ENCODE measurements around the gene EPX. TPM values are rescaled to one million over a fixed set of nuclear protein-coding genes. Genes with fewer than 3 reads are reported as not detected.

Gene EPX
- total RNA-seq, 1 experiment from 2014 or later, result not detected

DNA sequence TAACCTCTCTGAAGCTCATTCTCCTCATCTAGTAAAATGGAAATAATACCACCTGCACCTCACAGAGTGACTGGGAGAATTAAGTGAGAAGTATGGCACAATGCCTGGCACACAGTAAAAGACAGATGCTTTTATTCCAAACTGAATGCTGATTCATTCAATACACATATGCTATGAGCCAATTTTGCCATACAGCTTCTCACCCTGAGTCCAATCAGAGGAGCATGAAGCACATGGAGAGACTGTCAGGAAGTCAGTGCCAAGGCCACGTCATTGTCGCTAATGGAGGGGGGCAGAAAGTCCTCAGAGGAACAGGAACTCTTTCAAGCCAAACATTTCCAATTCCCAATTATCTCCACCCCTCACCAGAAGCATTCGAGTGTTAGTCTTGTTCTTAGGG lies 14.9 kb downstream of the EPX start:
- no peak overlapping the region for H2BK5ac ChIP-seq (ENCODE audit: insufficient read length, low read length)
- H3T11ph ChIP-seq (ENCODE audit: low read length), result no peak overlapping the region
- Mint-ChIP-seq H3K9me3 (no peaks in the 10 kb centered on the region), H3K27ac (no peak overlapping the region), H3K4me1 (no peaks in the 10 kb centered on the region), H3K4me3 (no peak overlapping the region), H3K36me3 (ENCODE audit: insufficient read depth in 1 of 3, low read depth in 3 of 3) (peaks cover 9 to 42% (median 28%) of the 10 kb centered on the region in 3 experiments; a peak in 6 of 7 replicates), H3K27me3 (ENCODE audit: low read depth) (no peaks in the 10 kb centered on the region)
- no peak overlapping the region for H2BK12ac ChIP-seq (ENCODE audit: insufficient read length, low read depth, low read length)
- no peaks in the 10 kb centered on the region for H3K79me1 ChIP-seq (ENCODE audit: insufficient read depth, low read depth, low read length, poor library complexity, severe bottlenecking)
- no peak overlapping the region for H2BK120ac ChIP-seq (ENCODE audit: low read depth, low read length, poor library complexity, severe bottlenecking)
- H3K23ac ChIP-seq (ENCODE audit: insufficient read length, low read depth, low read length), result no peak overlapping the region
- no peaks in the 10 kb centered on the region for H3K9me3 ChIP-seq (ENCODE audit: control insufficient read depth, low read depth, low read length)
- no peak overlapping the region for H4K91ac ChIP-seq (ENCODE audit: insufficient read length, low read depth, low read length)
- no peaks in the 10 kb centered on the region for H4K20me1 ChIP-seq (ENCODE audit: control insufficient read depth, insufficient read depth, insufficient read length)
- WGBS (ENCODE audit: extremely low coverage, insufficient read length, low lambda C conversion rate), result no CpG with 5 or more reads among the region's 3 CpGs
- no peaks in the 10 kb centered on the region for H3K27me3 ChIP-seq (ENCODE audit: insufficient read depth, low read length)
- no peak overlapping the region for H4K5ac ChIP-seq (ENCODE audit: insufficient read length, low read depth, low read length)
- no peaks in the 10 kb centered on the region for H3K79me2 ChIP-seq (ENCODE audit: insufficient read depth, low read length)
- no peak overlapping the region for H3K18ac ChIP-seq (ENCODE audit: insufficient read length, low read depth, low read length)
- no peak overlapping the region for H3K56ac ChIP-seq (ENCODE audit: insufficient read length, low read depth, low read length)
- H2AFZ ChIP-seq (ENCODE audit: low read length), result no peak overlapping the region
- no peak overlapping the region for H2AK5ac ChIP-seq (ENCODE audit: insufficient read length, low read length)
- H2BK15ac ChIP-seq (ENCODE audit: low read depth, low read length), result no peak overlapping the region
- no peak overlapping the region for H3K14ac ChIP-seq (ENCODE audit: insufficient read depth, low read length)
- H3K4ac ChIP-seq (ENCODE audit: low read depth, low read length), result no peak overlapping the region
- no peak for DNase-seq
- H3K9ac ChIP-seq (ENCODE audit: extremely low read depth, insufficient read length, low read length), result no peak overlapping the region
- no peak overlapping the region for H3K4me2 ChIP-seq (ENCODE audit: insufficient read depth, insufficient read length, low read length)
- TF ChIP-seq, protein P1, sequence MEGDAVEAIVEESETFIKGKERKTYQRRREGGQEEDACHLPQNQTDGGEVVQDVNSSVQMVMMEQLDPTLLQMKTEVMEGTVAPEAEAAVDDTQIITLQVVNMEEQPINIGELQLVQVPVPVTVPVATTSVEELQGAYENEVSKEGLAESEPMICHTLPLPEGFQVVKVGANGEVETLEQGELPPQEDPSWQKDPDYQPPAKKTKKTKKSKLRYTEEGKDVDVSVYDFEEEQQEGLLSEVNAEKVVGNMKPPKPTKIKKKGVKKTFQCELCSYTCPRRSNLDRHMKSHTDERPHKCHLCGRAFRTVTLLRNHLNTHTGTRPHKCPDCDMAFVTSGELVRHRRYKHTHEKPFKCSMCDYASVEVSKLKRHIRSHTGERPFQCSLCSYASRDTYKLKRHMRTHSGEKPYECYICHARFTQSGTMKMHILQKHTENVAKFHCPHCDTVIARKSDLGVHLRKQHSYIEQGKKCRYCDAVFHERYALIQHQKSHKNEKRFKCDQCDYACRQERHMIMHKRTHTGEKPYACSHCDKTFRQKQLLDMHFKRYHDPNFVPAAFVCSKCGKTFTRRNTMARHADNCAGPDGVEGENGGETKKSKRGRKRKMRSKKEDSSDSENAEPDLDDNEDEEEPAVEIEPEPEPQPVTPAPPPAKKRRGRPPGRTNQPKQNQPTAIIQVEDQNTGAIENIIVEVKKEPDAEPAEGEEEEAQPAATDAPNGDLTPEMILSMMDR (conservative IDR thresholded peaks at IDR 0.05), result no peak
- H3K23me2 ChIP-seq (ENCODE audit: insufficient read length, low read depth, low read length, poor library complexity, severe bottlenecking), result no peaks in the 10 kb centered on the region
- no peak overlapping the region for H4K8ac ChIP-seq (replicated peaks; ENCODE audit: insufficient read length, low read depth, low read length)
- H3K27ac ChIP-seq (ENCODE audit: insufficient read length, low read depth, low read length), result no peak overlapping the region
- H2BK20ac ChIP-seq (ENCODE audit: low read depth, low read length, poor library complexity, severe bottlenecking), result no peak overlapping the region
- no peaks in the 10 kb centered on the region for H3K4me1 ChIP-seq (ENCODE audit: insufficient read depth, low read length)

Data from H9 (cell line).